SK-N-SH (cell line): Measurements from ENCODE around the gene TAF1A. TPM values are rescaled to one million over a fixed set of nuclear protein-coding genes. Genes with fewer than 3 reads are reported as not detected.

Experiments
- CTCF ChIA-PET: fragments of 300-600, 350-600 bp; formaldehyde crosslinking; extraction: SDS; loops from one replicate; lab custom pipeline; 2021; lab: Yijun Ruan, JAX
- POLR2A ChIA-PET: fragments of 350-600 bp; sonication (Branson Sonifier 250); formaldehyde crosslinking; extraction: SDS; loops from one replicate; lab custom pipeline; 2020; ENCODE audit warnings: antibody characterized with exemption, inconsistent platforms; lab: Yijun Ruan, JAX
- DNase-seq: peaks from one replicate; pipeline ENCODE4 v3.0.0; 2012
- H2AFZ ChIP-seq: fragments of 200-600 bp; sonication (generic); 2 replicates; pipeline ENCODE4 v1.8.1; 2016; ENCODE audit warnings: antibody characterized with exemption, mild to moderate bottlenecking, low read depth
- H3F3A ChIP-seq: fragments of 200-600 bp; sonication (generic); replicated peaks from 2 replicates; pipeline ENCODE3; 2016; ENCODE audit warnings: antibody characterized with exemption, mild to moderate bottlenecking; ENCODE audit not compliant: insufficient read depth
- H3K27ac ChIP-seq, 2 experiments: fragments of 200-500 bp in 1 of 2; fragments of 200-600 bp in 1 of 2; sonication (Bioruptor generic) in 1 of 2; sonication (generic), shearing (Covaris generic) in 1 of 2; 2 replicates each; pipeline versions ENCODE4 v1.5.1 to v1.6.1; 2014 to 2016; ENCODE audit warnings: low read depth in 2 of 2, inconsistent platforms in 1 of 2, low read length in 1 of 2, mild to moderate bottlenecking in 1 of 2, mixed read lengths in 1 of 2
- H3K27me3 ChIP-seq: fragments of 200-600 bp; sonication (generic), shearing (Covaris generic); 2 replicates; pipeline ENCODE4 v1.6.1; 2016; ENCODE audit warnings: mixed run types; ENCODE audit not compliant: insufficient read depth
- H3K36me3 ChIP-seq, 2 experiments: fragments of 200-500 bp in 1 of 2; fragments of 200-600 bp in 1 of 2; sonication (Bioruptor generic) in 1 of 2; sonication (generic) in 1 of 2; replicated peaks in 1 of 2; 2 replicates each; pipeline versions ENCODE3 to v1.5.1; 2014 to 2016; ENCODE audit warnings: low read length in 1 of 2, mild to moderate bottlenecking in 1 of 2; ENCODE audit not compliant: insufficient read depth in 2 of 2, control insufficient read depth in 1 of 2
- H3K4me1 ChIP-seq, 2 experiments: fragments of 200-500 bp in 1 of 2; fragments of 200-600 bp in 1 of 2; sonication (Bioruptor generic) in 1 of 2; sonication (generic), shearing (Covaris generic) in 1 of 2; 2 replicates each; pipeline versions ENCODE4 v1.5.1 to v1.6.1; 2014 to 2016; ENCODE audit warnings: low read depth in 1 of 2, low read length in 1 of 2, mixed run types in 1 of 2; ENCODE audit not compliant: insufficient read depth in 2 of 2, control insufficient read depth in 1 of 2
- H3K4me2 ChIP-seq: fragments of 200-600 bp; sonication (generic), shearing (Covaris generic); 2 replicates; pipeline ENCODE4 v1.6.1; 2017; ENCODE audit warnings: mixed run types
- H3K4me3 ChIP-seq, 2 experiments: fragments of 200-500 bp in 1 of 2; fragments of 200-600 bp in 1 of 2; sonication (Bioruptor generic) in 1 of 2; sonication (generic), shearing (Covaris generic) in 1 of 2; 2 replicates each; pipeline versions ENCODE4 v1.5.1 to v1.8.1; 2014 to 2016; ENCODE audit warnings: low read depth in 2 of 2, inconsistent platforms in 1 of 2, low read length in 1 of 2, mild to moderate bottlenecking in 1 of 2, mixed read lengths in 1 of 2, moderate library complexity in 1 of 2
- H3K79me2 ChIP-seq: fragments of 200-600 bp; sonication (generic); 2 replicates; pipeline ENCODE4 v1.8.1; 2017; ENCODE audit warnings: mild to moderate bottlenecking; ENCODE audit not compliant: insufficient read depth
- H3K9ac ChIP-seq: fragments of 200-600 bp; sonication (generic); 2 replicates; pipeline ENCODE4 v1.6.1; 2017; ENCODE audit warnings: mixed run types
- H3K9me2 ChIP-seq: fragments of 200-600 bp; sonication (generic); 2 replicates; pipeline ENCODE4 v1.6.1; 2017; ENCODE audit warnings: mixed run types
- H3K9me3 ChIP-seq: fragments of 200-600 bp; sonication (generic); 2 replicates; pipeline ENCODE4 v1.6.1; 2017; ENCODE audit warnings: mixed run types, mild to moderate bottlenecking, moderate library complexity
- H4K20me1 ChIP-seq: fragments of 200-600 bp; sonication (generic); 2 replicates; pipeline ENCODE4 v1.6.1; 2017; ENCODE audit warnings: mild to moderate bottlenecking, mixed run types; ENCODE audit not compliant: insufficient read depth
- CHD2 ChIP-seq: fragments of 150-350 bp; IDR thresholded peaks from 2 replicates; pipeline ENCODE4 v1.6.1; 2018; ENCODE audit warnings: low read length; ENCODE audit not compliant: partially characterized antibody
- ELF1 ChIP-seq: IDR thresholded peaks from 2 replicates; pipeline ENCODE4 v1.4.0; 2012
- EP300 ChIP-seq, 2 experiments: IDR thresholded peaks; 2 replicates each; pipeline versions ENCODE4 v1.4.0 to v1.6.1; 2012; ENCODE audit warnings: borderline replicate concordance in 1 of 2, low read depth in 1 of 2, low read length in 1 of 2
- FOSL2 ChIP-seq: IDR thresholded peaks from 2 replicates; pipeline ENCODE4 v1.4.0; 2012; ENCODE audit warnings: low read depth, mild to moderate bottlenecking, moderate library complexity, borderline replicate concordance
- FOXJ3 ChIP-seq: sonication (generic); formaldehyde crosslinking; IDR thresholded peaks from 2 replicates; pipeline ENCODE4 v1.5.1; 2020; ENCODE audit warnings: mild to moderate bottlenecking, missing genetic modification reagents
- GATA2 ChIP-seq: sonication (generic); formaldehyde crosslinking; IDR thresholded peaks from 2 replicates; pipeline ENCODE4 v1.5.0; 2020; ENCODE audit warnings: mild to moderate bottlenecking, missing genetic modification reagents
- JUND ChIP-seq: IDR thresholded peaks from 2 replicates; pipeline ENCODE4 v1.4.0; 2012
- MEF2A ChIP-seq: IDR thresholded peaks from 2 replicates; pipeline ENCODE4 v1.4.0; 2012; ENCODE audit warnings: low read depth, borderline replicate concordance
- MXI1 ChIP-seq: IDR thresholded peaks from 2 replicates; pipeline ENCODE4 v1.6.1; 2012; ENCODE audit warnings: mild to moderate bottlenecking, low read depth, low read length, improper control_type of control experiment
- NFIC ChIP-seq: IDR thresholded peaks from 2 replicates; pipeline ENCODE4 v1.4.0; 2012; ENCODE audit warnings: borderline replicate concordance
- RAD21 ChIP-seq: IDR thresholded peaks from 2 replicates; pipeline ENCODE4 v1.6.1; 2012; ENCODE audit warnings: mild to moderate bottlenecking, low read length
- RFX5 ChIP-seq: IDR thresholded peaks from 2 replicates; pipeline ENCODE4 v1.6.1; 2012; ENCODE audit warnings: mild to moderate bottlenecking, improper control_type of control experiment, low read length
- SMC3 ChIP-seq: IDR thresholded peaks from 2 replicates; pipeline ENCODE4 v1.6.1; 2012; ENCODE audit warnings: low read depth, low read length, improper control_type of control experiment
- TCF12 ChIP-seq: IDR thresholded peaks from 2 replicates; pipeline ENCODE4 v1.4.0; 2012
- TEAD4 ChIP-seq: IDR thresholded peaks from 2 replicates; pipeline ENCODE4 v1.4.0; 2012; ENCODE audit warnings: mild to moderate bottlenecking, borderline replicate concordance; ENCODE audit not compliant: insufficient read depth
- YY1 ChIP-seq: IDR thresholded peaks from 2 replicates; pipeline ENCODE4 v1.4.0; 2012; ENCODE audit warnings: low read depth, mild to moderate bottlenecking
- WGBS: methylation state at CpG from one replicate; pipeline ENCODE4 v1.1.6; 2017; ENCODE audit warnings: low lambda C conversion rate; 5-methylcytosine and 5-hydroxymethylcytosine counted together
- polyA plus RNA-seq, 3 experiments: library from polyadenylated mRNA; depleted of rRNA; stranded (reverse); fragments of >200 nt; gene quantifications; 2 replicates each; pipeline ENCODE4 v1.2.3, GENCODE V29; 2012
- TF ChIP-seq, protein P1 (sequence below): IDR thresholded peaks from 2 replicates; pipeline ENCODE4 v1.4.0; 2012; ENCODE audit warnings: low read depth, borderline replicate concordance
- TF ChIP-seq, protein P2 (sequence below): IDR thresholded peaks from 2 replicates; pipeline ENCODE4 v1.4.0; 2012; ENCODE audit warnings: low read depth, borderline replicate concordance
- TF ChIP-seq, protein P3 (sequence below): fragments of 150-350 bp; IDR thresholded peaks from 2 replicates; pipeline ENCODE4 v1.6.1; 2016; ENCODE audit warnings: mild to moderate bottlenecking, low read depth, low read length
- TF ChIP-seq, protein P4 (sequence below): IDR thresholded peaks from 2 replicates; pipeline ENCODE4; 2012

Gene TAF1A
- polyA plus RNA-seq, 1 of the 3 experiments (the other 2 are of a cell fraction), result 4.6 TPM

DNA sequence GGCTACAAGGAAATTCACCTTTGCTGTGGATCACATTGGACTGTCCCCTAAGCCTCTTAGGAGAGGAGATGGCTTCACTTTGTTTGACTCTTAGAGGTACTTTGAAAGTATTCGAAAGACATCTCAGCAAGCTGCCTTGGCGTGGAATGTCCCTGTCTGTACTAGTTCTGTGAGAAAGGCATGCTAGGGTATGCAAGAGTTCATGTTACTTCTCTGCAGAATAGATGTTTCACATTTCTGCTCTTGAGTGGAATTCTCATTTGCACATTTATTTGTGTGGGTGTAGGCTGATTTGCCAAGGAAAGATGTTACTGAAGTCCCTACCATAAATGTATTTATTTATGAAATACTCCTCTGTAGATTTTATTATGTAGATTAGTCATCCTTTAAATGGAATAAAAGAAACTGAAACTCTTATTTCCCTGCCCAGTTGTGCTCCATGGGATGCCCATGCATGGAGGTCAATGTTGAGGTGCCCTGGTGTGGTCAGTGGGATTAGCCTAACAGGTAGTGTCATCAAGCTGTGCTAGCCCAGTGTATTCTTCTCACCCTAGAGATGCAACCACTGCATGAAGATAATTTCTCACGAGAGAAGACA, 42.0 kb upstream of the TAF1A start:
- POLR2A ChIA-PET, result no interaction called here
- Histone ChIP-seq H3F3A (no peaks in the 10 kb centered on the region), H3K9ac (no peak overlapping the region), H3K4me2 (no peak overlapping the region), H3K4me3 (no peak overlapping the region), H3K27ac (no peak overlapping the region), H3K27me3 (no peaks in the 10 kb centered on the region), H3K36me3 (peaks cover 47 to 80% of the 10 kb centered on the region in 2 experiments), H3K9me3 (no peaks in the 10 kb centered on the region), H2AFZ (no peak overlapping the region), H3K79me2 (no peaks in the 10 kb centered on the region), H3K9me2 (no peaks in the 10 kb centered on the region), H4K20me1 (no peaks in the 10 kb centered on the region), H3K4me1 (no peaks in the 10 kb centered on the region)
- DNase-seq, result no peak
- WGBS, result 88% methylated on average over 3 of the region's 3 CpGs
- CTCF ChIA-PET, result interaction anchor here (1.9 kb wide), 1 partner anchor 166 kb away, joined by 8 read pairs; no protein-coding TSS in a partner anchor
- TF ChIP-seq RFX5 (no peak), JUND (no peak), NFIC (no peak), ELF1 (no peak), EP300 (IDR thresholded peaks at IDR 0.05; ENCODE audit: borderline replicate concordance in 1 of 2, low read depth in 1 of 2, low read length in 1 of 2) (no peak), MXI1 (no peak), FOSL2 (no peak), CHD2 (no peak), TCF12 (no peak), FOXJ3 (CRISPR knock-in tag) (no peak), MEF2A (no peak), RAD21 (no peak), GATA2 (CRISPR knock-in tag) (no peak), TEAD4 (no peak), SMC3 (no peak), YY1 (no peak)
- TF ChIP-seq, protein P1, sequence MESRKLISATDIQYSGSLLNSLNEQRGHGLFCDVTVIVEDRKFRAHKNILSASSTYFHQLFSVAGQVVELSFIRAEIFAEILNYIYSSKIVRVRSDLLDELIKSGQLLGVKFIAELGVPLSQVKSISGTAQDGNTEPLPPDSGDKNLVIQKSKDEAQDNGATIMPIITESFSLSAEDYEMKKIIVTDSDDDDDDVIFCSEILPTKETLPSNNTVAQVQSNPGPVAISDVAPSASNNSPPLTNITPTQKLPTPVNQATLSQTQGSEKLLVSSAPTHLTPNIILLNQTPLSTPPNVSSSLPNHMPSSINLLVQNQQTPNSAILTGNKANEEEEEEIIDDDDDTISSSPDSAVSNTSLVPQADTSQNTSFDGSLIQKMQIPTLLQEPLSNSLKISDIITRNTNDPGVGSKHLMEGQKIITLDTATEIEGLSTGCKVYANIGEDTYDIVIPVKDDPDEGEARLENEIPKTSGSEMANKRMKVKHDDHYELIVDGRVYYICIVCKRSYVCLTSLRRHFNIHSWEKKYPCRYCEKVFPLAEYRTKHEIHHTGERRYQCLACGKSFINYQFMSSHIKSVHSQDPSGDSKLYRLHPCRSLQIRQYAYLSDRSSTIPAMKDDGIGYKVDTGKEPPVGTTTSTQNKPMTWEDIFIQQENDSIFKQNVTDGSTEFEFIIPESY, result no peak
- TF ChIP-seq, protein P2, sequence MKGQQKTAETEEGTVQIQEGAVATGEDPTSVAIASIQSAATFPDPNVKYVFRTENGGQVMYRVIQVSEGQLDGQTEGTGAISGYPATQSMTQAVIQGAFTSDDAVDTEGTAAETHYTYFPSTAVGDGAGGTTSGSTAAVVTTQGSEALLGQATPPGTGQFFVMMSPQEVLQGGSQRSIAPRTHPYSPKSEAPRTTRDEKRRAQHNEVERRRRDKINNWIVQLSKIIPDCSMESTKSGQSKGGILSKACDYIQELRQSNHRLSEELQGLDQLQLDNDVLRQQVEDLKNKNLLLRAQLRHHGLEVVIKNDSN, result no peak
- TF ChIP-seq, protein P3, sequence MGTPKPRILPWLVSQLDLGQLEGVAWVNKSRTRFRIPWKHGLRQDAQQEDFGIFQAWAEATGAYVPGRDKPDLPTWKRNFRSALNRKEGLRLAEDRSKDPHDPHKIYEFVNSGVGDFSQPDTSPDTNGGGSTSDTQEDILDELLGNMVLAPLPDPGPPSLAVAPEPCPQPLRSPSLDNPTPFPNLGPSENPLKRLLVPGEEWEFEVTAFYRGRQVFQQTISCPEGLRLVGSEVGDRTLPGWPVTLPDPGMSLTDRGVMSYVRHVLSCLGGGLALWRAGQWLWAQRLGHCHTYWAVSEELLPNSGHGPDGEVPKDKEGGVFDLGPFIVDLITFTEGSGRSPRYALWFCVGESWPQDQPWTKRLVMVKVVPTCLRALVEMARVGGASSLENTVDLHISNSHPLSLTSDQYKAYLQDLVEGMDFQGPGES, result no peak
- TF ChIP-seq, protein P4, sequence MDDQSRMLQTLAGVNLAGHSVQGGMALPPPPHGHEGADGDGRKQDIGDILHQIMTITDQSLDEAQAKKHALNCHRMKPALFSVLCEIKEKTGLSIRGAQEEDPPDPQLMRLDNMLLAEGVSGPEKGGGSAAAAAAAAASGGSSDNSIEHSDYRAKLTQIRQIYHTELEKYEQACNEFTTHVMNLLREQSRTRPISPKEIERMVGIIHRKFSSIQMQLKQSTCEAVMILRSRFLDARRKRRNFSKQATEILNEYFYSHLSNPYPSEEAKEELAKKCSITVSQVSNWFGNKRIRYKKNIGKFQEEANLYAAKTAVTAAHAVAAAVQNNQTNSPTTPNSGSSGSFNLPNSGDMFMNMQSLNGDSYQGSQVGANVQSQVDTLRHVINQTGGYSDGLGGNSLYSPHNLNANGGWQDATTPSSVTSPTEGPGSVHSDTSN, result no peak
